Measurements from ENCODE around the gene NRROS. TPM values are rescaled to one million over a fixed set of nuclear protein-coding genes. Genes with fewer than 3 reads are reported as not detected.
"Not testable (repeated sequence)": the region's sequence is repeated elsewhere in the genome, so short reads cannot be mapped to it uniquely, and the experiment has no call there.

NRROS gene
- total and polyA plus RNA-seq, 5 donors, result 2.2 to 4.5 (median 3.4) TPM

GRCh38 chr3:196636369-196637349 is 2.8 kb upstream of the NRROS start:
- H3K9me3 ChIP-seq (ENCODE audit: control insufficient read depth, low read length), result no peaks in the 10 kb centered on the region
- intact Hi-C loops (cut with DNase I), result no loop called here
- peaks cover 3% of the 10 kb centered on the region for H3K4me1 ChIP-seq (ENCODE audit: control insufficient read depth, insufficient read depth, low read length)
- ATAC-seq (no peak), DNase-seq (peak in 1 of 3 donors; percentile 66)
- 77% methylated on average over 20 of the region's 20 CpGs for WGBS
- H3K4me3 ChIP-seq (ENCODE audit: low read length), result no peak overlapping the region
- H3K27ac ChIP-seq (ENCODE audit: low read length), result no peak overlapping the region
- H3K27me3 ChIP-seq (ENCODE audit: control insufficient read depth, insufficient read depth), result no peaks in the 10 kb centered on the region

GRCh38 chr3:196637941-196638340 is 1.6 kb upstream of the NRROS start:
- ATAC-seq; intact Hi-C loops (cut with DNase I); H3K4me1 ChIP-seq (ENCODE audit: control insufficient read depth, insufficient read depth, low read length); H3K4me3 ChIP-seq (ENCODE audit: low read length); DNase-seq; H3K9me3 ChIP-seq (ENCODE audit: control insufficient read depth, low read length); H3K27me3 ChIP-seq (ENCODE audit: control insufficient read depth, insufficient read depth); H3K27ac ChIP-seq (ENCODE audit: low read length): not testable (repeated sequence)
- WGBS, result 85% methylated on average over 4 of the region's 4 CpGs

- intact Hi-C loops (cut with DNase I), result no loop called here
- peak overlapping the region; percentile 28 for H3K27ac ChIP-seq (ENCODE audit: low read length)
- peak; percentile 17 to 20 for ATAC-seq
- no peak for DNase-seq
- no peaks in the 10 kb centered on the region for H3K4me1 ChIP-seq (ENCODE audit: control insufficient read depth, insufficient read depth, low read length)
- no peaks in the 10 kb centered on the region for H3K27me3 ChIP-seq (ENCODE audit: control insufficient read depth, insufficient read depth)
- H3K4me3 ChIP-seq (ENCODE audit: low read length), result peak overlapping the region; percentile 71
- WGBS, result 34% methylated on average over 19 of the region's 19 CpGs
- H3K9me3 ChIP-seq (ENCODE audit: control insufficient read depth, low read length), result no peaks in the 10 kb centered on the region
Observed at GRCh38 chr3:196638861-196639482, 522 bp upstream of the NRROS start.

- WGBS, result 45% methylated on average over 24 of the region's 24 CpGs
- H3K27me3 ChIP-seq (ENCODE audit: control insufficient read depth, insufficient read depth), result no peaks in the 10 kb centered on the region
- intact Hi-C loops (cut with DNase I), result no loop called here
- no peaks in the 10 kb centered on the region for H3K9me3 ChIP-seq (ENCODE audit: control insufficient read depth, low read length)
- DNase-seq (no peak), ATAC-seq (peak in 1 of 2 donors; percentile 4)
- H3K4me3 ChIP-seq (ENCODE audit: low read length), result peak overlapping the region; percentile 71
- H3K4me1 ChIP-seq (ENCODE audit: control insufficient read depth, insufficient read depth, low read length), result no peaks in the 10 kb centered on the region
- peak overlapping the region; percentile 49 for H3K27ac ChIP-seq (ENCODE audit: low read length)
Observed at GRCh38 chr3:196640297-196641018, 964 bp downstream of the NRROS start.

- intact Hi-C loops (cut with DNase I), result no loop called here
- no peak for DNase-seq
- no peak for ATAC-seq
- Histone ChIP-seq H3K9me3 (ENCODE audit: control insufficient read depth, low read length) (no peaks in the 10 kb centered on the region), H3K27me3 (ENCODE audit: control insufficient read depth, insufficient read depth) (no peaks in the 10 kb centered on the region), H3K4me1 (ENCODE audit: control insufficient read depth, insufficient read depth, low read length) (no peaks in the 10 kb centered on the region), H3K27ac (ENCODE audit: low read length) (peak overlapping the region; percentile 19), H3K4me3 (ENCODE audit: low read length) (no peak overlapping the region)
- WGBS, result 69% methylated on average over 9 of the region's 9 CpGs
Observed at GRCh38 chr3:196641333-196642054, 2.0 kb downstream of the NRROS start.

GRCh38 chr3:196642434-196642833 is 2.9 kb downstream of the NRROS start:
- ATAC-seq (no peak), DNase-seq (no peak)
- no peaks in the 10 kb centered on the region for H3K27me3 ChIP-seq (ENCODE audit: control insufficient read depth, insufficient read depth)
- no peak overlapping the region for H3K4me3 ChIP-seq (ENCODE audit: low read length)
- no peaks in the 10 kb centered on the region for H3K9me3 ChIP-seq (ENCODE audit: control insufficient read depth, low read length)
- no peaks in the 10 kb centered on the region for H3K4me1 ChIP-seq (ENCODE audit: control insufficient read depth, insufficient read depth, low read length)
- no peak overlapping the region for H3K27ac ChIP-seq (ENCODE audit: low read length)
- WGBS, result 82% methylated on average over 11 of the region's 11 CpGs
- intact Hi-C loops (cut with DNase I), result no loop called here

GRCh38 chr3:196643201-196643749 is 3.8 kb downstream of the NRROS start:
- ATAC-seq (no peak), DNase-seq (no peak)
- WGBS, result 79% methylated on average over 13 of the region's 13 CpGs
- no peak overlapping the region for H3K27ac ChIP-seq (ENCODE audit: low read length)
- H3K4me1 ChIP-seq (ENCODE audit: control insufficient read depth, insufficient read depth, low read length), result no peaks in the 10 kb centered on the region
- no peaks in the 10 kb centered on the region for H3K27me3 ChIP-seq (ENCODE audit: control insufficient read depth, insufficient read depth)
- H3K9me3 ChIP-seq (ENCODE audit: control insufficient read depth, low read length), result no peaks in the 10 kb centered on the region
- no peak overlapping the region for H3K4me3 ChIP-seq (ENCODE audit: low read length)
- intact Hi-C loops (cut with DNase I), result no loop called here

- no peak overlapping the region for H3K4me3 ChIP-seq (ENCODE audit: low read length)
- no peak overlapping the region for H3K27ac ChIP-seq (ENCODE audit: low read length)
- no peaks in the 10 kb centered on the region for H3K27me3 ChIP-seq (ENCODE audit: control insufficient read depth, insufficient read depth)
- no peaks in the 10 kb centered on the region for H3K4me1 ChIP-seq (ENCODE audit: control insufficient read depth, insufficient read depth, low read length)
- WGBS, result 77% methylated on average over 5 of the region's 5 CpGs
- intact Hi-C loops (cut with DNase I), result no loop called here
- no peaks in the 10 kb centered on the region for H3K9me3 ChIP-seq (ENCODE audit: control insufficient read depth, low read length)
- ATAC-seq, result no peak
- DNase-seq, result no peak
Observed at GRCh38 chr3:196643761-196644160, 4.3 kb downstream of the NRROS start.

- no peak overlapping the region for H3K27ac ChIP-seq (ENCODE audit: low read length)
- H3K4me1 ChIP-seq (ENCODE audit: control insufficient read depth, insufficient read depth, low read length), result no peaks in the 10 kb centered on the region
- ATAC-seq (no peak), DNase-seq (no peak)
- H3K27me3 ChIP-seq (ENCODE audit: control insufficient read depth, insufficient read depth), result no peaks in the 10 kb centered on the region
- 87% methylated on average over 4 of the region's 4 CpGs for WGBS
- no peak overlapping the region for H3K4me3 ChIP-seq (ENCODE audit: low read length)
- H3K9me3 ChIP-seq (ENCODE audit: control insufficient read depth, low read length), result no peaks in the 10 kb centered on the region
- intact Hi-C loops (cut with DNase I), result no loop called here
Observed at GRCh38 chr3:196645096-196645495, 5.6 kb downstream of the NRROS start.

GRCh38 chr3:196645897-196646665 is 6.6 kb downstream of the NRROS start:
- intact Hi-C loops (cut with DNase I), result no loop called here

More at GRCh38 chr3:196645897-196646665, 6.6 kb downstream of the NRROS start:
- WGBS, result 78% methylated on average over 21 of the region's 21 CpGs
- no peak for DNase-seq
- Histone ChIP-seq H3K4me3 (ENCODE audit: low read length) (no peak overlapping the region), H3K4me1 (ENCODE audit: control insufficient read depth, insufficient read depth, low read length) (peaks cover 4% of the 10 kb centered on the region), H3K27me3 (ENCODE audit: control insufficient read depth, insufficient read depth) (no peaks in the 10 kb centered on the region), H3K27ac (ENCODE audit: low read length) (no peak overlapping the region), H3K9me3 (ENCODE audit: control insufficient read depth, low read length) (no peaks in the 10 kb centered on the region)
- ATAC-seq, result no peak

Data from right cardiac atrium (tissue), 5 donors.